Ovary (tissue), 9 donors: ENCODE results near the gene TSLP. TPM values are rescaled to one million over a fixed set of nuclear protein-coding genes. Genes with fewer than 3 reads are reported as not detected.

Experiments
- DNase-seq, 5 donors: peaks; one replicate each; pipeline ENCODE4 v3.0.0-alpha.2; 2019 to 2020
- H3K27ac ChIP-seq, 2 donors: fragments of 200-600 bp; one replicate each; pipeline versions ENCODE4 v1.5.1 to v1.8.0; 2019 to 2022
- H3K27me3 ChIP-seq: fragments of 200-600 bp; one replicate; pipeline ENCODE4 v1.8.0; 2022
- H3K36me3 ChIP-seq: fragments of 200-600 bp; sonication (generic); one replicate; pipeline ENCODE4 v1.5.1; 2019
- H3K4me1 ChIP-seq: one replicate; pipeline ENCODE4 v1.8.1; 2013; ENCODE audit warnings: mild to moderate bottlenecking, moderate library complexity; ENCODE audit not compliant: insufficient read depth
- H3K4me3 ChIP-seq: fragments of 200-600 bp; sonication (generic); one replicate; pipeline ENCODE4 v1.5.1; 2017
- H3K9me3 ChIP-seq, 2 donors: fragments of 200-600 bp in 1 of 2; sonication (generic) in 1 of 2; one replicate each; pipeline versions ENCODE4 v1.5.1 to v1.8.1; 2013 to 2019; ENCODE audit warnings: mild to moderate bottlenecking in 1 of 2, moderate library complexity in 1 of 2
- EP300 ChIP-seq: sonication (generic); formaldehyde crosslinking; IDR thresholded peaks from one replicate; pipeline ENCODE4 v1.6.1; 2017; ENCODE audit warnings: antibody characterized with exemption
- POLR2A ChIP-seq: fragments of 450-650 bp; IDR thresholded peaks from one replicate; pipeline ENCODE4 v1.6.1; 2017; ENCODE audit warnings: antibody characterized with exemption, mild to moderate bottlenecking, moderate library complexity
- WGBS, 3 donors: extraction: QIAGEN DNeasy Blood & Tissue Kit in 1 of 3; methylation state at CpG; one replicate each; pipeline versions ENCODE4 v1.1.5 to v1.1.7; 2013 to 2017; 5-methylcytosine and 5-hydroxymethylcytosine counted together
- intact Hi-C, 4 donors: fragments of 100-400 bp; cut with DNase I; formaldehyde crosslinking; loops; one replicate each; pipeline versions ENCODE4 v1.11.0 to v1.15.1; 2022 to 2023
- polyA plus RNA-seq, 2 donors: library from polyadenylated mRNA; stranded (reverse); fragments of 200-250 nt in 1 of 2; fragments of 350-450 nt in 1 of 2; fragmentation: Illumina TruSeq in 1 of 2; extraction: RNeasy Lipid Tissue Mini Kit (QIAGEN cat#74804) in 1 of 2; gene quantifications; one replicate each; pipeline ENCODE4 v1.2.3, GENCODE V29; 2013 to 2014
- total RNA-seq, 7 donors: library from RNA; depleted of rRNA in 2 of 7; stranded (reverse); fragments of >200 nt in 2 of 7; fragmentation: NEBNext Ultra II Directional in 3 of 7; extraction: Animal tissue kit (Norgen Biotek cat#: 25700) in 3 of 7; gene quantifications; one replicate each; pipeline versions ENCODE4 v1.1.0 to v1.2.4, GENCODE V29; 2016 to 2023
- TF ChIP-seq, protein P1 (sequence below), 3 donors: fragments of 450-650 bp in 2 of 3; fragments of 200-600 bp in 1 of 3; IDR thresholded peaks; one replicate each; pipeline versions ENCODE4 v1.5.1 to v1.8.0; 2016 to 2022; ENCODE audit warnings: antibody characterized with exemption in 3 of 3, mild to moderate bottlenecking in 1 of 3
- donor health status: DM: no; HTN: no; CAD: no; lungs with moderate emphysema.
- donor health status: DM: no; HTN: no; CAD: no.
- donor health status: Bipolar disorder and iron deficiency.
- donor health status: DM: yes; HTN: yes; CAD: no.
- donor health status: DM: no; HTN: no; CAD: no.
- donor health status: DM: yes; HTN: yes; CAD: no.

Gene TSLP
- total and polyA plus RNA-seq, 9 donors: 0.12 to 1.4 (median 0.32) TPM; not detected in 1

DNA sequence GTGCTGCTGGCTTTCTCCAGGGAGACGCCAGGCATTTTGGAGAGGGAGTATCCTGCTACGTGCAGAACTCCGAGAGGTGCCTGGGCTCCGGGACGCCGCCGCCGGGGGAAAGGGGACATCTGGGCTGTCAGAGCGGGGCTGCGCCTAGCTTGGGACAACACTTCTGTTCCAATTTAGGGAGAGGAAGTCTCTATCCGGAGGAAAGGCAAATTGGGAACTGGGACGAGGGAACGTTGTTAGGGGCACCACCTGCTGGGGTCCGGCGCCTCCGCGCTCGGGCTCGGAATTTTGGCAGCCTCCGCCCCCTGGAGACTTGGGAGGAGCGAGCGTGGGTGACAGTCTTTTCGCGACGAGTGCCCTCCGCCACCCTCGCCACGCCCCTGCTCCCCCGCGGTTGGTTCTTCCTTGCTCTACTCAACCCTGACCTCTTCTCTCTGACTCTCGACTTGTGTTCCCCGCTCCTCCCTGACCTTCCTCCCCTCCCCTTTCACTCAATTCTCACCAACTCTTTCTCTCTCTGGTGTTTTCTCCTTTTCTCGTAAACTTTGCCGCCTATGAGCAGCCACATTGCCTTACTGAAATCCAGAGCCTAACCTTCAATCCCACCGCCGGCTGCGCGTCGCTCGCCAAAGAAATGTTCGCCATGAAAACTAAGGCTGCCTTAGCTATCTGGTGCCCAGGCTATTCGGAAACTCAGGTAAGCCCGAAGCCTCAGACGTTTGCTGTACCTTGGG lies 1.6 kb downstream of the TSLP start:
- no peaks in the 10 kb centered on the region for H3K27me3 ChIP-seq
- intact Hi-C loops: no loop called here
- TF ChIP-seq, protein P1, sequence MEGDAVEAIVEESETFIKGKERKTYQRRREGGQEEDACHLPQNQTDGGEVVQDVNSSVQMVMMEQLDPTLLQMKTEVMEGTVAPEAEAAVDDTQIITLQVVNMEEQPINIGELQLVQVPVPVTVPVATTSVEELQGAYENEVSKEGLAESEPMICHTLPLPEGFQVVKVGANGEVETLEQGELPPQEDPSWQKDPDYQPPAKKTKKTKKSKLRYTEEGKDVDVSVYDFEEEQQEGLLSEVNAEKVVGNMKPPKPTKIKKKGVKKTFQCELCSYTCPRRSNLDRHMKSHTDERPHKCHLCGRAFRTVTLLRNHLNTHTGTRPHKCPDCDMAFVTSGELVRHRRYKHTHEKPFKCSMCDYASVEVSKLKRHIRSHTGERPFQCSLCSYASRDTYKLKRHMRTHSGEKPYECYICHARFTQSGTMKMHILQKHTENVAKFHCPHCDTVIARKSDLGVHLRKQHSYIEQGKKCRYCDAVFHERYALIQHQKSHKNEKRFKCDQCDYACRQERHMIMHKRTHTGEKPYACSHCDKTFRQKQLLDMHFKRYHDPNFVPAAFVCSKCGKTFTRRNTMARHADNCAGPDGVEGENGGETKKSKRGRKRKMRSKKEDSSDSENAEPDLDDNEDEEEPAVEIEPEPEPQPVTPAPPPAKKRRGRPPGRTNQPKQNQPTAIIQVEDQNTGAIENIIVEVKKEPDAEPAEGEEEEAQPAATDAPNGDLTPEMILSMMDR (IDR thresholded peaks at IDR 0.05): no peak
- no peak for TF ChIP-seq POLR2A
- no peak for TF ChIP-seq EP300

DNA sequence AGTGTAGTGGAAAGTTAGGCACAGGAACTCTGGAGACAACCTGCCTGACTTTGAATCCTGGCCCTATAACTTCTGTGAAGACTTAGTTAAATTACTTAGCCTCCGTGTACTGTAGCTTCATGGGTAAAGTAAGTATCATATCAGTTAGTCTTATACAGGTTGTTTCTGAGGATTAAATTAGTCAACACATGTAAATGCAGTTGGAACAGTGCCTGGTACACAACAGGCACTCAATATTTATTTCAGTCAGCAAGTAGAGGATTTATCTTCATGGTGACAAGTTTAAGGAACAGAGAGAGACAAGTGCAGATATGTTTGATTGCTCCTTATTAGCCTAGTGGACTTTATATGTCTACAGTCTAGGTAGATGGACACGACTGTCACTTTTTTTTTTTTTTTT lies 2.7 kb downstream of the TSLP start:
- TF ChIP-seq POLR2A: no peak
- no peak for TF ChIP-seq EP300
- TF ChIP-seq, protein P1 (IDR thresholded peaks at IDR 0.05): no peak
- H3K27ac ChIP-seq: no peak overlapping the region
- H3K36me3 ChIP-seq: no peaks in the 10 kb centered on the region
- no peaks in the 10 kb centered on the region for H3K9me3 ChIP-seq
- DNase-seq: no peak
- H3K4me1 ChIP-seq: peaks cover 3% of the 10 kb centered on the region
- intact Hi-C loops: no loop called here
- H3K27me3 ChIP-seq: no peaks in the 10 kb centered on the region
- H3K4me3 ChIP-seq: no peak overlapping the region
- 74 to 77% (median 75%) methylated on average over 2 of the region's 2 CpGs for WGBS, 3 donors

More for the DNA sequence above, 1.6 kb downstream of the TSLP start:
- H3K9me3 ChIP-seq: no peaks in the 10 kb centered on the region
- peak overlapping the region; percentile 30 for H3K4me3 ChIP-seq
- WGBS, 3 donors: 1 to 2% (median 1%) methylated on average over 44 of the region's 44 CpGs
- DNase-seq: no peak
- no peak overlapping the region for H3K27ac ChIP-seq
- no peaks in the 10 kb centered on the region for H3K36me3 ChIP-seq
- peaks cover 3% of the 10 kb centered on the region for H3K4me1 ChIP-seq

DNA sequence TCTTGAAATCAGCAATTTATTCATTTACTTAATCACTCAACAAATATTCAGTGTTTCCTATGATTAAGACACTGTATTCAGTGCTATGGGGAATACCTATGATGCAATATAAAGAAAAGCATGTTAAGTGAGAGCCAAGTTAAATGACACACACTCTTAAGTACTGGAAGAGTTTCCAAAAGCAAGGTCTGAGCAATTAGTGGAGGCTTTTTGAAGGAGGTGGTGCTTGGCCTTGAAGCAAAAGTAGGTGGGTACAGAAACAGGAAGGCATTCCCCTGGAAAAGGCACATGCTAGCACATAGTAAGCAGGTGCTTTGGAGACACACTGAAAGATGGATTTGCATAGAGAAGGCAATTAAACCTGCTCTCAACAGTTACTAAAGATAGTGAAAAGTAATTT lies 4.0 kb downstream of the TSLP start:
- Histone ChIP-seq H3K4me1 (peaks cover 3% of the 10 kb centered on the region), H3K4me3 (no peak overlapping the region), H3K27me3 (no peaks in the 10 kb centered on the region), H3K36me3 (no peaks in the 10 kb centered on the region), H3K9me3 (no peaks in the 10 kb centered on the region), H3K27ac (no peak overlapping the region)
- intact Hi-C loops: no loop called here
- no peak for DNase-seq
- TF ChIP-seq, protein P1 (IDR thresholded peaks at IDR 0.05): no peak
- TF ChIP-seq EP300 (no peak), POLR2A (no peak)

DNA sequence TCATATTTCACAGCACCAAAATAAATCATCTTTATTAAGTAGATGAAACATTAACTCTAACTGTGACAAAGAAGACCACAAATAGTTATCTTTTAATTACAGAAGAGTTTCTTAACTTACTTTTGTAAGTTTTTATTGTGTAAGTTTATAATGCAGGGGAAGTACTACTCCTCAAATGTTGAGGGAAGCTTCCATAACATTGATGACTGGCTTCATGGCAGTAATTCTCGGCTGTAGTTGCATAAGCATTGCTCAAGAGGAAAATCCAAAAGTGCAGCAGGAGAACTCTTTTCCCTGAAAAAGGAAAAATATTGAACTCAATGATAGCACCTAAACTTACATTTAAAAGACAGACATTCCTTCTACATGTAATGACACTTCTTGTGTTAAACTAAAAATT lies 4.6 kb downstream of the TSLP start:
- no peak overlapping the region for H3K27ac ChIP-seq
- WGBS, 3 donors: 70 to 77% (median 73%) methylated on average over 1 of the region's 1 CpG
- DNase-seq: no peak
- no peaks in the 10 kb centered on the region for H3K36me3 ChIP-seq
- no peak overlapping the region for H3K4me3 ChIP-seq
- no peaks in the 10 kb centered on the region for H3K27me3 ChIP-seq
- H3K9me3 ChIP-seq: no peaks in the 10 kb centered on the region
- intact Hi-C loops: no loop called here
- peaks cover 2% of the 10 kb centered on the region for H3K4me1 ChIP-seq
- no peak for TF ChIP-seq EP300
- TF ChIP-seq, protein P1 (IDR thresholded peaks at IDR 0.05): no peak
- no peak for TF ChIP-seq POLR2A
